MCF 10A (cell line): ENCODE results near the gene SNX19. TPM values are rescaled to one million over a fixed set of nuclear protein-coding genes. Genes with fewer than 3 reads are reported as not detected.

Source experiments
- BruUV-seq: library from RNA; stranded (reverse); fragments of 400-500 nt; replicated peaks from 2 replicates; lab custom pipeline; 2021; lab: Mats Ljungman, UMichigan
- CTCF ChIA-PET: fragments of 300-600 bp; sonication (Branson Sonifier 250); formaldehyde crosslinking; extraction: SDS; loops from one replicate; lab custom pipeline; 2021; ENCODE audit warnings: antibody characterized with exemption, inconsistent platforms; lab: Yijun Ruan, JAX
- POLR2A ChIA-PET: fragments of 300-600, 350-650 bp; sonication (Branson Sonifier 250); formaldehyde crosslinking; extraction: SDS; loops from one replicate; lab custom pipeline; 2020; ENCODE audit warnings: antibody characterized with exemption, inconsistent platforms; lab: Yijun Ruan, JAX
- DNase-seq: peaks from one replicate; pipeline ENCODE4 v3.0.0-alpha.2; 2018; ENCODE audit not compliant: unreplicated experiment
- H3K27ac Mint-ChIP-seq: one replicate; pipeline ENCODE4 v1.8.0; 2022; ENCODE audit warnings: mild to moderate bottlenecking, low read depth, mixed read lengths; ENCODE audit not compliant: unreplicated experiment
- H3K27me3 Mint-ChIP-seq: one replicate; pipeline ENCODE4 v1.8.0; 2022; ENCODE audit warnings: mixed read lengths; ENCODE audit not compliant: insufficient read depth, unreplicated experiment
- H3K36me3 Mint-ChIP-seq: one replicate; pipeline ENCODE4 v1.8.0; 2022; ENCODE audit warnings: mild to moderate bottlenecking, moderate library complexity, mixed read lengths; ENCODE audit not compliant: insufficient read depth, unreplicated experiment
- H3K4me1 Mint-ChIP-seq: one replicate; pipeline ENCODE4 v1.8.0; 2022; ENCODE audit warnings: mixed read lengths; ENCODE audit not compliant: insufficient read depth, unreplicated experiment
- H3K4me3 Mint-ChIP-seq: one replicate; pipeline ENCODE4 v1.8.0; 2022; ENCODE audit warnings: mild to moderate bottlenecking, moderate library complexity, mixed read lengths; ENCODE audit not compliant: unreplicated experiment
- H3K9me3 Mint-ChIP-seq: one replicate; pipeline ENCODE4 v1.8.0; 2022; ENCODE audit warnings: mixed read lengths; ENCODE audit not compliant: unreplicated experiment
- CTCF ChIP-seq: fragments of 200-600 bp; IDR thresholded peaks from one replicate; pipeline ENCODE4 v1.8.0; 2022; ENCODE audit warnings: antibody characterized with exemption, mild to moderate bottlenecking; ENCODE audit not compliant: unreplicated experiment
- intact Hi-C: fragments of 100-400 bp; cut with micrococcal nuclease; formaldehyde crosslinking; loops from 2 replicates; pipeline ENCODE4 v1.14.1; 2022
- total RNA-seq: library from RNA; stranded (reverse); gene quantifications from 2 replicates; pipeline ENCODE4 v1.2.3, GENCODE V29; 2022

SNX19 gene
- total RNA-seq, 1 experiment from 2014 or later, result 53.5 TPM

GRCh38 chr11:130832566-130833425, 83.5 kb downstream of the SNX19 start:
- H3K27ac Mint-ChIP-seq, result no peak overlapping the region
- H3K4me1 Mint-ChIP-seq, result no peaks in the 10 kb centered on the region
- H3K9me3 Mint-ChIP-seq, result no peaks in the 10 kb centered on the region
- CTCF ChIA-PET, result interaction anchor here (0.6 to 2.9 kb wide), 5 partner anchors 10 to 398 kb away, joined by 3 to 15 read pairs (median 3); no protein-coding TSS in a partner anchor
- no peaks in the 10 kb centered on the region for H3K27me3 Mint-ChIP-seq
- TF ChIP-seq CTCF, result no peak
- DNase-seq, result no peak
- no peaks in the 10 kb centered on the region for H3K36me3 Mint-ChIP-seq
- intact Hi-C loops, result no loop called here
- H3K4me3 Mint-ChIP-seq, result no peak overlapping the region
- POLR2A ChIA-PET, result no interaction called here
- no TSS peak for BruUV-seq

GRCh38 chr11:130831976-130832375, 84.3 kb downstream of the SNX19 start:
- no peaks in the 10 kb centered on the region for H3K4me1 Mint-ChIP-seq
- no peaks in the 10 kb centered on the region for H3K27me3 Mint-ChIP-seq
- H3K27ac Mint-ChIP-seq, result no peak overlapping the region
- BruUV-seq, result no TSS peak
- H3K36me3 Mint-ChIP-seq, result no peaks in the 10 kb centered on the region
- H3K4me3 Mint-ChIP-seq, result no peak overlapping the region
- no peaks in the 10 kb centered on the region for H3K9me3 Mint-ChIP-seq
- TF ChIP-seq CTCF, result no peak
- POLR2A ChIA-PET, result no interaction called here
- intact Hi-C loops, result no loop called here
- CTCF ChIA-PET, result interaction anchor here (2.9 kb wide), 1 partner anchor 30 kb away, joined by 12 read pairs; no protein-coding TSS in a partner anchor
- DNase-seq, result no peak

GRCh38 chr11:130831506-130831905, 84.8 kb downstream of the SNX19 start:
- no peaks in the 10 kb centered on the region for H3K36me3 Mint-ChIP-seq
- DNase-seq, result no peak
- no TSS peak for BruUV-seq

More at GRCh38 chr11:130831506-130831905, 84.8 kb downstream of the SNX19 start:
- Mint-ChIP-seq H3K9me3 (no peaks in the 10 kb centered on the region), H3K4me1 (no peaks in the 10 kb centered on the region), H3K4me3 (no peak overlapping the region), H3K27ac (no peak overlapping the region), H3K27me3 (no peaks in the 10 kb centered on the region)
- TF ChIP-seq CTCF, result no peak
- intact Hi-C loops, result no loop called here
- ChIA-PET POLR2A (no interaction called here), CTCF (interaction anchor here (1.0 to 12.5 kb wide), 2 partner anchors 155 to 398 kb away, joined by 3 to 250 read pairs; no protein-coding TSS in a partner anchor)
